MV-4-11 (cell line): ENCODE data around the gene ZNF84.
A peak's percentile ranks its signal among the peaks of the same experiment; 100 is the strongest.

ENCODE experiments used
- DNase-seq: peaks from one replicate; lab custom pipeline; 2025; lab: John Stamatoyannopoulos, UW

Gene ZNF84

GRCh38 chr12:133037207-133038005 lies at the start of gene ZNF84:
TSS of gene ZNF84 (plus strand) at chr12:133037509. CDS start at chr12:133041468, 3,959 bp downstream.
- DNase-seq = peak; percentile 99

GRCh38 chr12:132998741-132999140 lies 38.6 kb upstream of the ZNF84 start:
- no peak for DNase-seq

- DNase-seq = no peak
Measured at GRCh38 chr12:133010657-133011297, 26.5 kb upstream of the ZNF84 start.

GRCh38 chr12:133023566-133023965 lies 13.7 kb upstream of the ZNF84 start:
- peak; percentile 86 for DNase-seq

GRCh38 chr12:133026996-133027395 lies 10.3 kb upstream of the ZNF84 start:
- no peak for DNase-seq

GRCh38 chr12:133038118-133038709 lies 905 bp downstream of the ZNF84 start:
- DNase-seq = no peak

GRCh38 chr12:133046698-133047097 lies 9.4 kb downstream of the ZNF84 start:
- DNase-seq = no peak

- DNase-seq = no peak
Measured at GRCh38 chr12:133057446-133057845, 20.1 kb downstream of the ZNF84 start.

- no peak for DNase-seq
Measured at GRCh38 chr12:133058203-133059113, 21.1 kb downstream of the ZNF84 start.

GRCh38 chr12:133061954-133062353 lies 24.6 kb downstream of the ZNF84 start:
- no peak for DNase-seq

- DNase-seq = no peak
Measured at GRCh38 chr12:133063556-133063955, 26.2 kb downstream of the ZNF84 start.

- DNase-seq = no peak
Measured at GRCh38 chr12:133073836-133074235, 36.5 kb downstream of the ZNF84 start.

- peak; percentile 100 for DNase-seq
Measured at GRCh38 chr12:133080026-133080367, 42.7 kb downstream of the ZNF84 start.

GRCh38 chr12:133080368-133081158 lies 43.3 kb downstream of the ZNF84 start, which contains the start of gene ZNF140:
TSS of gene ZNF140 (plus strand) at chr12:133080923. CDS start at chr12:133081321, 398 bp downstream.
- peak; percentile 95 for DNase-seq

GRCh38 chr12:133081159-133081780 lies 44.0 kb downstream of the ZNF84 start:
- no peak for DNase-seq

- no peak for DNase-seq
Measured at GRCh38 chr12:133083345-133083744, 46.0 kb downstream of the ZNF84 start.

GRCh38 chr12:133105620-133106019 lies 68.3 kb downstream of the ZNF84 start:
- DNase-seq = no peak

- peak; percentile 4 for DNase-seq
Measured at GRCh38 chr12:133106253-133106652, 68.9 kb downstream of the ZNF84 start.

- DNase-seq = no peak
Measured at GRCh38 chr12:133107121-133107520, 69.8 kb downstream of the ZNF84 start.

- DNase-seq = no peak
Measured at GRCh38 chr12:133108150-133108549, 70.8 kb downstream of the ZNF84 start.
